GM19468 (cell line): ENCODE measurements around the gene NMD3.

Experiments
- ATAC-seq: cut with Tn5 transposase; IDR thresholded peaks from one replicate; pipeline ENCODE4 v1.9.1; 2021; ENCODE audit warnings: mild to moderate bottlenecking, moderate library complexity, moderate number of reproducible peaks; ENCODE audit not compliant: unreplicated experiment; ENCODE audit errors: extremely low read depth

NMD3 gene

DNA sequence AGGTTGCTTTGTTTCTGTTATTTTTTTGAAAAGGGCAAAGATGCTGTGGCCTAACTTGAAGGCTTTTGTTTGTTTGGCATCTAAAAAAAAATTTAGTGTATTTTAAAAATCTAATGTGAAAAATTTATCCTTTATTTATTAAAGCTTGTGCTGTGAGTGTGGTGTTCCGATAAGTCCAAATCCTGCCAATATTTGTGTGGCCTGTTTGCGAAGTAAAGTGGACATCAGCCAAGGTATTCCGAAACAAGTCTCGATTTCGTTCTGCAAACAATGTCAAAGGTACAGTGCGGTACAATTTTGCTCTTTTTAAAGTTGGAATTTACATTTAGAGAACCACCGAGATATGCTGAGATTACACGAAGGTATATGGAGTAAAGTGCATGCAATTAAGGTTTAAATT lies 3.7 kb downstream of the NMD3 start:
- ATAC-seq, result no peak

DNA sequence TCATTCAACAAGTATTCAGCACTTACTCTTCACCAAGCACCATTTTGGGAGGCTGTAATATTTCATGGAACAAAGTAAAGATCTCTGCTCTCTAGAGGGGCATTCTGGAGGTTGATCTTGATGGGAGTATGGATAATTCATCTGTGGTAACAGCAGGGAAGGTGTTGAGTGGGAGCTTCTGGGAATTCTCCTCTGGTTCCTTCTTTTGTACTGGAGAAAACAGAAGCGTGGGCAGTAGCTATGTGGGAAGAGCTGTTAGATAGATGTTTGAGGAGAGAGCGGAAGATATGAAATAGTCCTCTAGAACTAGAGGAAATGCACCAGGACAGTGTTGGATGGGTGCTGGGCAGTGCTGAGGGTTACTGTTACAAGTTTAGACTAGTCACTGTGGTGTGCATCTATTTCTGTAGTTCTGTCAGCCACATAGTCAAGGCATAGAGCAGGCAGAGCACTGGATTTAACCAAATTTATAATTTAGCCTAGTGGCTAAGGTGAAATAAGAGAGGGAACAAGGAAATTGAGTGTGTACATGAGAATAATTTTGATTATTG lies 9.6 kb downstream of the NMD3 start:
- ATAC-seq, result no peak

DNA sequence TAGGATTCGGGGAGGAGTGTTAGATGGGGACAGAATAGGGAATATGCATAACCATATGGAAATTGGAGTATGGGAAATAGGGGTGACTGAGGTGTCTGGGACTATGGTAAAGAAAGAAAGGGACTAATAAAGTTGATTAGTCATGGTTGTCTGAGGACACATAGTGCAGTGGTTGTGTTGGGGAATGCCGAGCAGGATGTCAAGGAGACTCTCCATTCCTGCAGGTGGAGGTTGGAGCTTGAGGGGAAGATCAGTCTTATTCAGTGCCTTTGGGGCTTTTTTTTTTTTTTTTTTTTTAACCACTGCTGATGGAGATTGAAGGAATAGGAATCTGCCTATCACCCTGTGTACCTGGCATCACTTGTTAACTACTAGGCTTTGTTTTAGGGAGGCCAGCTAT lies 10.8 kb downstream of the NMD3 start:
- no peak for ATAC-seq

DNA sequence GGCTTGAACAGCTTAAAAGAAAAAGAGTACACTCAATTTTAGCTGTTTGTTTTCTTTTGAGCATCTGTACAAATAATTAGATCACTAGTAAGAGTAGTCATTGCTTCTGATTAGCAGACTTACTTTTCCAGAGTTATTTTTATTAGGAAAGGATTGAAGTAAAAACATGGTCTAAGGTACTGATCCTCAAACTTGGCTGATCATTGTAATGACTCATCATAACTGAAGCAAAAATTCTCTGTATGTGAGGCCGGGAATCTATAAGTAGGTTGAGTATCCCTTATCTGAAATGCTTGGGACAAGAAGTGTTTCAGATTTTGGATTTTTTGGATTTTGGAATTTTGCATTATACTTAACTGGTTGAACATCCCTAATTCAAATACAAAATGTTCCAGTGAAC lies 12.4 kb downstream of the NMD3 start:
- no peak for ATAC-seq

DNA sequence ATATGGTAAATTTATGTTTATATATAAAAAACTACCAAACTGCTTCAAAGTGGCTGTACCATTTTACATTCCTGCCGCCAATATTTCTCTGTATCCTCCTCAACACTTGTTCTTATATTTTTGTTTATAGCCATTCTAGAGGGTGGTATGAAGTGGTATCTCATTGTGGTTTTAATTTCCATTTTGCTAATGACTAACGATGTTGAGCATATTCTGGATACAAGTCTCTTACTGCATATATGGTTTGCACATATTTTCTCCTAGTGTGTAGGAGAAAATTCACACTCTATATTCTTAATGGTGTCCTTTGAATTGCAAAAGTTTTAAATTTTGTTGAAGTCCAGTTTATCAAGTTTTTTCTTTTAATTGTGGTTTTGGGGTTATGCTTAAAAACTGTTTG lies 15.1 kb downstream of the NMD3 start:
- ATAC-seq, result no peak

- no peak for ATAC-seq
Measured at GRCh38 chr3:161239700-161240099, 18.6 kb downstream of the NMD3 start.

- no peak for ATAC-seq
Measured at GRCh38 chr3:161244538-161244937, 23.4 kb downstream of the NMD3 start.

- ATAC-seq, result no peak
Measured at GRCh38 chr3:161247049-161247448, 25.9 kb downstream of the NMD3 start.

DNA sequence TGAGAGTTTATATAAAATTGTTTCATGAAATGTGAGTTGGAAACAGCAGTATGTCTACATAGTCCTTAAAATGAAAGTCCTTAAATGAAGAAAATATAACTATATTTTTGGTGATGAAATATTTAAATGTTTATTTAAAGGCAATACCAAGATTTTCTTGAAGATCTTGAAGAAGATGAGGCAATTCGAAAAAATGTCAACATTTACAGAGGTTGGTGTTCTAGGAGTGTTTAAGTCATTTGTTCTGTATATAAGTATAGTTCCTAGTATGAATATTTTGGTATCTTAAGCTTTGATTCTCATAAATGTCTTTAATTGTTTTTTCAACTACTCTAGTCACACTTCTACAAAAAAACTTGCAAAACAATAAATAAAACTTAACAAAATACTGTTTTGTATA lies 29.0 kb downstream of the NMD3 start:
- ATAC-seq, result no peak

GRCh38 chr3:161251716-161252115 lies 30.6 kb downstream of the NMD3 start:
- no peak for ATAC-seq

DNA sequence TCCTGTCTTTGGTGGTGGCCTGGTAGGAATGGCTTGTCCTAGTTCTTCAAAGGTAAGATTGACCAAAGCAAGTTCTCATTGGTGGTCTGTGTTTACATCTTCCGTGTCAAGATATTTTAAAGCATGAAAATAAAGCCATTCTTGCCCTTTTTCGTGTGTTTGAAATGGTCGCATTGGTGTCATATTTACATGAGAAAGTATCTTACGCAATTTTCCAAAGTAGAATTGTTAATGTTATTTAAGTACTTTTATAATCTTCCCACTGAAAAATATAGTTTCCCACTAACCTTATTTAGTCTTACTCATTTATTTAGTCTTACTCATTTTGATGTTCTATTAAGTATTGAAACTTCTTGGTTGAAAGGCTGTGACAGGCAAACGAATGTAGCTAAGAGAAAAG lies 31.0 kb downstream of the NMD3 start:
- ATAC-seq, result no peak

DNA sequence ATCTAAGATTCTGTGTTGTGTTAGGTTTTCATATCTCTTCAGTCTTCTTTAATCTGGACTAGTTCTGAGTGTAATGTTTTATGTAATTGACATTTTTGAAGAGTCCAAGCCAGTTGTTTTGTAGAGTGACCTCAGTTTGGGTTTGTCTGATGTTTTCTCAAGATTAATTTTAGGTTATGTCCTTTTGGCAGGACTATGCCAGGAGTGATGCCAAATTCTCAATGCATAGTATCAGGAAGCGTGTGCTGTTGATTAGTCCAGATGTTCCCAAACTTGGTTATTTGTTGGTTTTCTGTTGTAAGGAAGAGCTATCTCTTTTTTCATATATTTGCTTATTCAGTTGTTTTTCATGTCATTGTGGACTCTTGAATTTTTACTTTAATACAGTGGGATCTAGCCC lies 32.6 kb downstream of the NMD3 start:
- ATAC-seq, result no peak

DNA sequence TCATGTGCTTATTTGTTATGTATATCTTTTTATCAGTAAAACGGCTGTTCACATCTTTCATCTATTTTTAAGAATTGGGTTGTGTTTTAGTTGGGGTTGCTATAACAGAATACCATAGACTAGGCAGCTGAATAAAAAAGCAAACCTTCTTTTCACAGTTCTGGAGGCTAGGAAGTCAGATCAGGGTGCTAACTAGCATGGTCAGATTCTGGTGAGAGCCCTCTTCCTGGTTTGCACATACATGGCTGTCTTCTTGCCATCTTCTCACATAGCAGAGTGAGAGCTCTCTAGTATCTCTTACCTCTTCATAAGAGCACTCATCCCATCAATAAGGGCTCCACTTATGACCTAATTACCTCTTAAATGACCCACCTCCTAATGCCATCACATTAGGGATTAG lies 33.8 kb downstream of the NMD3 start:
- no peak for ATAC-seq

DNA sequence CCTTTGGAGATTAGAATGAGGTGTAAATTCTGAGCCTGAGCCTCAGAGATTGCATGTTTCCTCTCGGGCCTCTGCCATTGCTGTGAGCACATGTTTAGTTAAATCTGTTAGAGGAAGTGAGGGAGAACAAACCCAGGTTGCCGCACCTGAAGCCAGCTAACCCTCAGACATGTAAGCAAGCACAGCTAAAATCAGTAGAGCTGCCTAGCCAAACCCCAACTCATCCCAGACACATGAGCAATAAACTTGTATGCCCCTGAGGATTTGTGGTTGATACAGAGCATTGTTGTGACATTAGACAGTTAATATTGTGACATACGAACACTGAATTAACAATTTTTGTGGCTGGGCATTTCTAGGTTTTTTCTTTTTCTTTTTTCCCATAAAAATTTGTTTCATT lies 41.9 kb downstream of the NMD3 start:
- ATAC-seq, result no peak

DNA sequence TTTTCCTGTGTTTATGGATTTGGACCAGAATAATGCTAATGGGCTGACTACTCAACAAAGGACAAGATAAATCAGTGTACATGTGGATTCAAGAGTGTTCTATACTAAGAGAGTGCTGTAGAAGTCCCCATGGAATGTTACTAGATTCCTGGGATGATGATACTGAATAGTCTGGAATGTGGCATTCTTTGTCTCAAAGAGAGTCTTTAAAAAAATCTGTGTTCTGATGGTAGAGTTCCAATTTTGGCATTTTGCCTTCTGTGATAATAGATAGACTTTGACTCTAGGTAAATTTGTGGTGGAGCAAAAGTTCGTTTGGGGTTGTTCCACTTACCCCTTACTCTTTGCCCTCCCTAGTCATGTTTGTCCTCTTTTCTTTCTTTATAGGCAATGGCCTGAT lies 43.7 kb downstream of the NMD3 start:
- no peak for ATAC-seq

- ATAC-seq, result no peak
Measured at GRCh38 chr3:161265916-161266571, 44.9 kb downstream of the NMD3 start.

DNA sequence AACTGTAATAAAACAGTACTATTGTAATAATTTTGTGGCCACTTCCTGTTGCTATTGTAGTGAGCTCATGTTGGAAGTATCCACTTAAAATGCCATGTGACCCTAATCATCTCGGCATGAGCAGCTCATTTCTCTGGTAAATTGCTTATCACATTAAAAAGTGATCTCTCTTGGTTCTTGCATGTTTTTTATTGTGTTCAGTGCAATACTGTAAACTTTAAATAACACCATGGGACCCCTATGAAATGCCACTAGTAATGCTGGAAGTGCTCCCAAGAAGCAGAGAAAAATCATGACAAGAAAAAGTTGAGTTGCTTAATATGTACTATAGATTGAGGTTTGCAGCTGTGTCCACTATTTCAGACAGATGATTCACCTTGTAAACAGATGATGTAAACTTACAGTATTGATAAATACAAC lies 45.6 kb downstream of the NMD3 start:
- ATAC-seq, result no peak

- no peak for ATAC-seq
Measured at GRCh38 chr3:161267646-161268045, 46.5 kb downstream of the NMD3 start.

DNA sequence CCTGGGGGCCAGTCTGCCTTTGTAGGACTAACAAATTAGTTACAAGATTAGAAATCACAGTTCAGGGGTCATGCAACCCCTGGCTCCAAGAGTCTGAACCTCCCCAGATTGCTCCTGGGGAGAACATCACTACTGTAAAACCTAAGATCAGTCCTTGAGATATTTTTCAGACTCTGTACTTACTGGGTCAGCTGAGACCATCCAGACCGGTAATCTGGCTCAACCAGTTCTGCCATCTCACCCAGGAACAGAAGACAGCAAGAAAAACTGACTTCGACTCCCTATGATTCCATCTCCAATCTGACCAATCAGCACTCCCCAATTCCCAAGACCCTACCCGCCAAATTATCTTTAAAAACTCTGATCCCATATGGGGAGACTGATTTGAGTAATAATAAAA lies 47.5 kb downstream of the NMD3 start:
- ATAC-seq, result no peak

GRCh38 chr3:161270991-161271390 lies 49.9 kb downstream of the NMD3 start:
- ATAC-seq, result no peak

DNA sequence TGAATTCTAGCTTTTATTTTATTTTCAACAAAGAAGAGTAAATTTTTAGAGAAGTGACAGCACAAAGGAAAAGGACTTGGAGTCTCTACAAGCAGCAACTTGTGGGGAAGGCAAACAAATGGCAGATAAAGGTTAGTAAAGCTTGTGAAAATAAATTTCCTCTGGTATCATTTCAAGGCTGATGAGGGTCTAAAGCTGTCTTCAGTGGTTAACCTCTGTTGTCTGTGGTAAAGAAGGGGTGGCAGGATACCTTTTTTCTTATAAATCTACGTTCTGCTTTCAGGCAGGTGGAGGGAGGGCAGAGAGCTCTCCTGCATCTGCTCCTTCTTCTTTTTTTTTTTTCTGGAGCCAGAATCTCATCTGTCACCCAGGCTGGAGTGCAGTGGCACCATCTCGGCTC lies 50.5 kb downstream of the NMD3 start:
- no peak for ATAC-seq

GRCh38 chr3:161272524-161272923 lies 51.4 kb downstream of the NMD3 start:
- no peak for ATAC-seq
